BJ (cell line): ENCODE data around the gene TTPAL. TPM values are rescaled to one million over a fixed set of nuclear protein-coding genes. Genes with fewer than 3 reads are reported as not detected.

ENCODE experiments used
- CTCF ChIA-PET: fragments of 350-600 bp; formaldehyde crosslinking; extraction: SDS; loops from one replicate; lab custom pipeline; 2021; ENCODE audit warnings: antibody characterized with exemption, inconsistent platforms; lab: Yijun Ruan, JAX
- POLR2A ChIA-PET: fragments of 300-600 bp; sonication (Branson Sonifier 250); formaldehyde crosslinking; extraction: SDS; loops from one replicate; lab custom pipeline; 2021; ENCODE audit warnings: antibody characterized with exemption; lab: Charles Lee
- DNase-seq: peaks from one replicate; pipeline ENCODE4 v3.0.0-alpha.2; 2011; ENCODE audit warnings: low read depth
- H3K27me3 ChIP-seq: 2 replicates; pipeline ENCODE4 v1.6.0; 2011; ENCODE audit warnings: low read length; ENCODE audit not compliant: control insufficient read depth, insufficient read depth
- H3K36me3 ChIP-seq: 2 replicates; pipeline ENCODE4 v1.5.1; 2011; ENCODE audit warnings: low read length; ENCODE audit not compliant: control insufficient read depth, insufficient read depth
- H3K4me3 ChIP-seq: 2 replicates; pipeline ENCODE4 v1.5.1; 2011; ENCODE audit warnings: low read depth, mild to moderate bottlenecking, control low read depth, low read length
- CTCF ChIP-seq: IDR thresholded peaks from 2 replicates; pipeline ENCODE4 v1.5.1; 2011; ENCODE audit warnings: low read depth, mild to moderate bottlenecking, control low read depth, inconsistent platforms, low read length, moderate library complexity; ENCODE audit not compliant: insufficient read depth
- polyA plus RNA-seq: library from polyadenylated mRNA; depleted of rRNA; stranded (reverse); fragments of >200 nt; gene quantifications from 2 replicates; pipeline ENCODE4 v1.2.3, GENCODE V29; 2011

The TTPAL gene
- polyA plus RNA-seq, 1 experiment: 13.8 TPM

- POLR2A ChIA-PET: no interaction called here
- Histone ChIP-seq H3K36me3 (peaks cover 2% of the 10 kb centered on the region), H3K27me3 (no peaks in the 10 kb centered on the region), H3K4me3 (no peak overlapping the region)
- DNase-seq: no peak
- no peak for TF ChIP-seq CTCF
- CTCF ChIA-PET: no interaction called here
Measured at GRCh38 chr20:44517454-44517853, 41.8 kb downstream of the TTPAL start.

- ChIA-PET CTCF (no interaction called here), POLR2A (interaction anchor here (0.6 kb wide), 2 partner anchors 12 to 15 kb away, joined by 3 to 4 read pairs; no protein-coding TSS in a partner anchor)
- Histone ChIP-seq H3K27me3 (no peaks in the 10 kb centered on the region), H3K4me3 (no peak overlapping the region), H3K36me3 (peaks cover 2% of the 10 kb centered on the region)
- TF ChIP-seq CTCF: no peak
- no peak for DNase-seq
Measured at GRCh38 chr20:44518248-44518647, 42.6 kb downstream of the TTPAL start.

- ChIA-PET POLR2A (no interaction called here), CTCF (interaction anchor here (1.0 to 1.4 kb wide), 4 partner anchors 13 to 50 kb away, joined by 4 to 6 read pairs (median 4); no protein-coding TSS in a partner anchor)
- no peaks in the 10 kb centered on the region for H3K27me3 ChIP-seq
- no peak for DNase-seq
- H3K36me3 ChIP-seq: peaks cover 2% of the 10 kb centered on the region
- H3K4me3 ChIP-seq: peak overlapping the region; percentile 100
- TF ChIP-seq CTCF: no peak
Measured at GRCh38 chr20:44520881-44521280, 45.2 kb downstream of the TTPAL start.

GRCh38 chr20:44521484-44522481 is 46.1 kb downstream of the TTPAL start, which contains the start of gene SERINC3:
Gene SERINC3 (minus strand): TSS chr20:44522070. CDS start chr20:44521951, 119 bp downstream.
- H3K4me3 ChIP-seq: peak within 1 kb of the TSS; percentile 100
- no peaks in the 10 kb centered on the region for H3K27me3 ChIP-seq
- no peaks in the 10 kb centered on the region; the same call in 1 of the 2 replicates for H3K36me3 ChIP-seq
- ChIA-PET POLR2A (interaction anchor here (0.9 kb wide), 1 partner anchor 19 kb away, joined by 9 read pairs; no protein-coding TSS in a partner anchor), CTCF (interaction anchor here (1.0 to 1.4 kb wide), 6 partner anchors 13 to 88 kb away, joined by 4 to 8 read pairs (median 4); no protein-coding TSS in a partner anchor)
- no peak for TF ChIP-seq CTCF
- peak; percentile 64 for DNase-seq

GRCh38 chr20:44522841-44523240 is 47.2 kb downstream of the TTPAL start:
- TF ChIP-seq CTCF: no peak
- DNase-seq: no peak
- Histone ChIP-seq H3K4me3 (no peak overlapping the region), H3K36me3 (no peaks in the 10 kb centered on the region), H3K27me3 (no peaks in the 10 kb centered on the region)
- ChIA-PET CTCF (no interaction called here), POLR2A (no interaction called here)
